COLO829 (cell line): ENCODE results near the gene HINT2.

Experiments used
- DNase-seq: peaks from one replicate; pipeline ENCODE4 v3.0.0; 2012; ENCODE audit warnings: low spot score

The HINT2 gene

DNA sequence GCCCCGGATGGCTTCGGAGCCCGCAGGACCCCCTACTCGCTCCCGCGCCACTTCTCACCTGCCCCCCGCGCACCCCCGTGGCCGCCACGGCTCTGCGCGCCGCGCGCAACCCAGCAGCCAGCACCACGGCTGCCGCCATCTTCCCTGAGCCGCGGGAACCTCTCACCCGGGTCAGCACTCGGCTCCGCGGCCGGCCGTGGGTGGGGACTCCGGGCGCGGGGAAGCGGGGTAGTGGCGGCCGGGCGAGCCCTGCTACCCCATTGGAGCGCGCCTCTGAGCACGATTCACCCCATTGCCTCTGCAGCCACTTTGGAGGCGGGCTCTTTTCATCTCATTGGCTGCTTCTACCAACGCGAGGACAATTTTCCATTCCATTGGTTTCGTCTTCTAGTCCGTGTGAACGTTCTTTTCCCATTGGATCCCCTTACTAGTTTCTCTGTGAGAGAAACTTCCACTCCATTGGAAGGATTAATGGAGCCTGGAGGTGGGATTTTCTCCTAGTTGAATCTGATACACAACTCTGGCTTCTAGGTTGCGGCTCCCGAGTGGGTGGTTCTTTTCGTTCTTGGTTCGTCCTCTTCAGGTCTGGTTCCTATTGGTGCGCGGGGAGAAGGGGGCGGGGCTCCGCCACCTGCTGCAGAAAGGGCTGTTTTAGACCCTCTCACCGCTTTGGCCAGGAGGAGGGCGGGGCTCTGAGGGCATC is at the start of gene HINT2:
Gene HINT2, minus strand, starts transcription at position 202 of the 703 bp plus-strand sequence. Its CDS starts 63 bp downstream, at position 139.
- peak; percentile 99 for DNase-seq

DNA sequence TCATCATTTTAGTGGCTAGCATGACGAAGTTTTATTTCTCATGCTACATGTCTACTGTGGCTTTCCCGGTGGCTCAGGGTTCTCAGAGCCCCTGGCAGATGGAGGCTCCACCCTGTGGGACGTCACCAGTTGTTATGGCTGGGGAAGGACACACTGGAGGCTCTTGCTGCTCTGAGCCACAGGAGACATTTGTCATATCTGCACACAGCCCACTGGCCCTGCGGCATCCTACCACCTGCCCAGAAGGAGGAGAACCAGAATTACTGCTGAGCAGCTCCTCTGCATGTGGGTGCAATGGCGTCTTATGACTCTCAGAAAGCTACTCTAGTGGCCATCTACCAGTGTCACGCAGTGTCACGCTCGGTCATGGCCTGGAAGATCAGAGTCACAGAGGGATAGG is 48.7 kb upstream of the HINT2 start:
- no peak for DNase-seq

DNA sequence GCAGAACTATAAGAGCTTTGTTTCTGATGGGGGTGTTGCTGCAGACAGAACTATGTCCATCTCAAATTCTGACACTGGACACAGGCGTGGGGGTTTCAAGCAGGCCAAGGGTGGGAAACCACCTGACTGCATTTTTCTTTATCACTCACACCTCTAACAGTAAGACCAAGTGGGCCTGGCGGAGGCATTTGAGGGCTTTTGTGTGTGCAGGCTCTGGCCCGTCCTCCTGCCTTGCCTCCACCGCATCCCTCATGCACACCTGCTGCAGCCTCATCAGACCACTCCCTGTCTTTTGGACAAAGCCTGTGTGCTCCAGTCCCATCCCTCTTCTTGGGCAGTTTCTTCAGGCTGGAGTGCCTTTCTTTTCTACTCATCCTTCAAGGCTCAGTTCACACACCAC is 47.5 kb upstream of the HINT2 start:
- no peak for DNase-seq

DNA sequence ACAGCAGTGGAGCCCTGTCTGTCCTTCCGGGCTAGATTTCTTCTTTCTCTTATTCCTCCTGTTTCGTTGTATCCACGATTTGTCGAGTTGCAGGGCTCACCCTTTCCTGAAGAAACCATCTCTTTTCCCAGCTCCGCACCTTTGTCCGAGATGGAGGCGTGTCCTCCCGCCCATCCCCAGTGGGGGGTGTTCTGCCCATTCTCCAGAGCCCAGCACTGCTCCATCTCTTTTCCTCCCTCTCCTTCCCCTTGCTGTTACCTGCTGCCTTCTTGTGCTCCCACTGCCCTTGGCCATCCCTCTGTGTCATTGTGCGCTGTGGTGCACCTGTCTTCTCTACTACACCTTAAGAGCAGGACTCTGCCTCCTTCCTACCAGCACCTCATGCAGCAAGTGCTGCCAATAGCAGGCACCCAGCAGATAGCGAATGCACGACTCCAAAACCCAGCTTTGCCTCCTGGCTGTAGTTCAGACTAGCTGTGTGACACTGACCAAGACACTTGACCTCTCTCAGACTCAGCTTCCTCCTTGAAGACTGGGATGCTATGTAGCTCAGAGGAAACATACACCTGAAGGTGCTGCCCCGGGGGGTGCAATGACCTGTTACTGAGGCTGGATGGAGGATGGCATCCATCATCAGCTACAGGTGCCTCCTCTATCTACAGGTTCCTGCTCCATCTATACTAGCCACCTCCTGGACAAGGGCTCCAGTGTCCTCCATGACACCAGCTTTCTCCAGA is 46.5 kb upstream of the HINT2 start:
- no peak for DNase-seq

DNA sequence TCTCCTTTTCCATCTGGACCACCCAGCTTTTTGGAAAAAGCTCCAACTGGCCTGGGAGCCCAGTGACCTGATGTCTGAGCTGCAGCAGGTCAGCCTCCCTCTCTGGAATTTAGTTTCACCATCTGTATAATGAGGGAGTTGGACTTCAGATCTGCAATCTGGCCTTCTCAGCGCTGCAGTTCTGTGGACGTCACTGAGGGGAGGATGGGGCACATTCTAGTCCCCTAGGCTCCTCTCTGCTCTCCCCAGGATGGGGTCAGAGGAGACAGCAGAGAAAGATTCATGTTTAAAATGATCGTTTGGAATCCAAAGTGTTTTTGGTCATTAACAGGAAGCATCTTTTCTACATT is 45.1 kb upstream of the HINT2 start:
- no peak for DNase-seq

DNA sequence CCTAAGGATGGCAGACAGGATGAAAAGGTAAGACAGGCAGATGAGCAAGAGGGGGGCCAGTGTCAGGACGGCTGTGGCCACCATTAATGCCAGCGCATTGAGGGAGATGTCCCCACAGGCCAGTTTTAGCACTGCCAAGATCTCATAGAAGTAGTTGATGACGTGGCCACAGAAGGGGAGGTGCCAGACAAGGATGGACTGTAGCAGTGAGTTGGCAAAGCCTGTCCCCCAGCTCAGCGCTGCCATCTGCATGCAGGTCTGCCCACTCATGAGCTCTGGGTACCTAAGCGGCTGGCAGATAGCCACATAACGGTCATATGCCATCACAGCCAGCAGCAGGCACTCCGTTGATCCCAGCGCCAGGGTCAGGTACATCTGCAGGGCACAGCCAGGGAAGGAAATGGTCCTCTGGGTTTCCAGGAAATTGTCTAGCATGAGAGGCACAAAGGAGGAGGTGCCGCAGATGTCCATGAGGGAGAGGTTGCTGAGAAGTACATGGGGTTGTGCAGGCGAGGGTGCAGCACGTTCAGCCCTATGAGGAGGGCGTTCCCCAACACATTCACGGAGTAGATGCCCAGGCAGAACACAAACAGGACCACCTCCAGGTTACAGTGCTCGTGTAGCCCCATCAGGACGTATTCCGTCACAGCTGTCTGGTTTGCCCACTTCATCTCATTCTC is 44.6 kb upstream of the HINT2 start:
- DNase-seq: no peak

DNA sequence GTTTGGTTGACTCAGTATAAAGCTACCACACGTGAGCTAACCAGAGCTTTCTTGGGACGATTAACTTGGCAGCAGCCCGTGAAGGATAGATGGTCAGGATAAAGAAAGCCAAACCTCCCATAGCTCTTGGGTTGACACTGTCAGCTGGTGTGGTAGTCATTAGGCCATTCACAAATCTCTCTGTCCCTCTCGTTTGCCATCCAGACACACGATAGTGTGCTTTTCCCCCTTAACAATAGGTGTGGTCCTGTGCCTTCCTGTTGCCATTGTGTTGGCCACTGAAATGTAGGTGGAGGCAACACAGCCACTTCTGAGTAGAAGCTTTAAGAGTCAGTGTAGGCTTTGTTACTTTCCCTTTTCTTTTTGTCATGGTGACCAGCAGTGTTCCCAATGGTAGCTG is 43.6 kb upstream of the HINT2 start:
- DNase-seq: no peak

DNA sequence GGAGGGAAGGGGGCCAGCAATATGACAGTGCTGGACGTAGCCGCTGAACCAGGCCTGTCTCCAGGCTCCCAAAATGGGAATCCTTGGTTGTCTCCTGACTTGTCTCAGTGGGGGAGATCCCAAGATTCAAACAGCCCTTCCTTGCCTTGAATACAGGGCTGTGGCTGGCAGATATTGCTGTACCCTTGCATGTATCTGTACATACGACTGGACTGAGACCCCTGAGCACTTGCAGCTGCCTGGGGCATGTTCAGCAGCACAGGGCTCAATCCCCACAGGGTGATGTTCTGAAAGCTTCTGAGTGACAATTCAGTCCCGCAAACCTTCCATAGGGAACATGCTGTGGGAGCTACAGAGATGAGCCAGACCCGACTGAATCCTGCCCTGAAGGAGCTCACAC is 42.0 kb upstream of the HINT2 start:
- DNase-seq: no peak

DNA sequence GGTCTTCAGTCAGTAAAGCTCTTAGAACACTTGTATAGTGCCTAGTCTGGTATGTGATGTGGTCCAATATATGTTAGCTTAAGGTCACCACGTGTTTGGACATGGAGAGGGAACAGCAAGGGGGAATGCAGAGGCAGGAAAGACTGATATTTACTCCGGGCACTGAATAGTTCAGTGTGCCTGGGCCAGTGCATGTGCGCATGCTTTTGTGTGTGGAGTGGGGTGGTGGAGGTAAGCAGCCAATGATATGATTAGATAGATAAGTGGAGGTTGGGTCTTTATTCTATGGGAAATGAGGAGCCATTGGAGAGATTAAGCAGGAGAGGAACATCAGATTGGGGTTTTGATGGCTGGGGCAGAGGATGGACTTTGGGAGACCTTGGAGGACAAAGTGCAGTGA is 41.4 kb upstream of the HINT2 start:
- no peak for DNase-seq

DNA sequence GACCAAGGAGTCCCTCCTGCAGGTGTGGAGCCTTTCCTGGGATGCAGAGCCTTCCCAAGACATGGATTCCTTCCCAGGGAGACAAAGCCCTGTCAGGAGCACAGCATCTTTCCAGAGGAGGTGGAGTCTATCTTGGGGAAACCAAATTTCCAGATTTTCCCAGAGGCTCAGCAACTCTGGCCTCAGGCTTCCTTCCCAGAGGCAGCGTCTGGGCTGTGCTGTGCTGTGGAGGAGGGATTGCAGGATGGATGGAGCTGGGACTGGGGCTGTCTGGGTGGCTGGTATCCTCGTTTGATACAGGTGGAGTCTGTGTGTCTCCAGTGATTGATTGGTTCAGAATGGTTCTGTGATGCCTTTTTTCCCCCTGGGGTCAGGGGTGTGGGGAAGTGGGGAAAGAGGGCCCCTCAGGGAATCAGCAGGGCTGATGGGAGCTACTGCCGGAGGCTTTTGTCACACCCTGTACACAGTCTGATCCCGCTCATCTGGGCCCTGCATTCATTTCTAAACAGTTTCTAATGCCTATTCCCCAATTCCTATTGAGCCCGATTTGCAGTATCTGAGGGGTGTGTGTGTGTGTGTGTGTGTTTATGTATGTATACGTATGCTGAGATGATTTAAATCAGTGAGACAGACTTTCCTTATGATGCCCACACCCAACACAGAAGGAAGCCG is 39.4 kb upstream of the HINT2 start:
- DNase-seq: no peak

DNA sequence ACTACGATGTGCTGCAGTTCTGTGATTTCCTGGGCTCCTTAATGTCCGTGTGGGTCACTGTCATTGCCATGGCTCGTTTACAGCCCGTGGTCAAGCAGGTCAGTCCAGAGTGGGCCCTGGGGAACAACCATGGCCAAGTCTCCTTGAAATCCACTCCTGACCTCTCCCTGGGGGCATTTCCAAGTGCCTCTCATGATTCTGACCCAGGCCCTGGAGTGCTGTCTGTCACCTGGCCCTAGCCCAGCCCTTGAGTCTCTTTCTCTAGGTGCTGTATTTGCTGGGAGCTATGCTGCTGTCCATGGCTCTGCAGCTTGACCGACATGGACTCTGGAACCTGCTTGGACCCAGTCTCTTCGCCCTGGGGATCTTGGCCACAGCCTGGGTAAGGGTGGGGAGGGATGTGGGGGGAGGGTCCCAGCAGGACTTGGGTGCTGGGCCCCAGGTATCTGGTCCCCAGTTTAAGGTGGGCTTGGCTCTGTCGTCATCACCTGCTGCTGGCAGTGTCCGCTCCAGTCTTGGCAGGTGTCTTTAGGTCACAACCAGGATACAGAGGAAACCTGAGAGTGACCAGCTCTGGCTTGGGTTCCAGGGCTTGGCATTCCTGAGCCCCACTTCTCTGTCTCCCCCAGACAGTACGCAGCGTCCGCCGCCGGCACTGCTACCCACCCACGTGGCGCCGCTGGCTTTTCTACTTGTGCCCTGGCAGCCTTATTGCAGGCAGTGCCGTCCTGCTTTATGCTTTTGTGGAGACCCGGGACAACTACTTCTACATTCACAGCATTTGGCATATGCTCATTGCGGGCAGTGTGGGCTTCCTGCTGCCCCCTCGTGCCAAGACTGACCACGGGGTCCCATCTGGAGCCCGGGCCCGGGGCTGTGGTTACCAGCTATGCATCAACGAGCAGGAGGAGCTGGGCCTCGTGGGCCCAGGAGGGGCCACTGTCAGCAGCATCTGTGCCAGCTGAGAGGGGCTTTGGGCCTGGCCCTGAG is 38.3 kb upstream of the HINT2 start:
- no peak for DNase-seq

DNA sequence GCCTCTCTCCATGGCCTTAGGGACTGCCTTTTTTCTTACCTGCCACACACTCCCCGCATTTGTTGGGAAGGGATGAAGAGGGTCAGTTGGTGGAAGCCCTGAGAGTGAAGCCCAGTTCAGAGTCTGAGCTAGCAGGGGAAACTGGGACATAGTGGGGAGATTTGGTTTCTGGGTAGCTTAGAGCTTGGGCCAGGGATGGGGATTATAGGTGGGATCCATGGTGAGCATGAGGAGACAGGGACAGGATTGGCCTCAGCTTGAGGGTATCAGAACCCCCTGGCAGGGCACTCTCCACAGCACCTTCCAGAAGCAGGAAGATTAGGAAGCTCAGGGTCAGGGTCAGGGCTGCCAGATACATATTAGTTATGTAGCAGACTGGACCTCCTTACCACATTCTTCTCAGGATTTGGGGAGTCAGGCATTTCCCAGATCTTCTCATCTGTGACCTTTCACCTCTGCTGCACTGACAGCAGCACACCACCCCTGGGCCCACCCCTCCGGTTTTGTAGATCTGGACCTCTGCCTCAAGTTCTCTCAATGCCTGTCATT is 37.5 kb upstream of the HINT2 start:
- no peak for DNase-seq

DNA sequence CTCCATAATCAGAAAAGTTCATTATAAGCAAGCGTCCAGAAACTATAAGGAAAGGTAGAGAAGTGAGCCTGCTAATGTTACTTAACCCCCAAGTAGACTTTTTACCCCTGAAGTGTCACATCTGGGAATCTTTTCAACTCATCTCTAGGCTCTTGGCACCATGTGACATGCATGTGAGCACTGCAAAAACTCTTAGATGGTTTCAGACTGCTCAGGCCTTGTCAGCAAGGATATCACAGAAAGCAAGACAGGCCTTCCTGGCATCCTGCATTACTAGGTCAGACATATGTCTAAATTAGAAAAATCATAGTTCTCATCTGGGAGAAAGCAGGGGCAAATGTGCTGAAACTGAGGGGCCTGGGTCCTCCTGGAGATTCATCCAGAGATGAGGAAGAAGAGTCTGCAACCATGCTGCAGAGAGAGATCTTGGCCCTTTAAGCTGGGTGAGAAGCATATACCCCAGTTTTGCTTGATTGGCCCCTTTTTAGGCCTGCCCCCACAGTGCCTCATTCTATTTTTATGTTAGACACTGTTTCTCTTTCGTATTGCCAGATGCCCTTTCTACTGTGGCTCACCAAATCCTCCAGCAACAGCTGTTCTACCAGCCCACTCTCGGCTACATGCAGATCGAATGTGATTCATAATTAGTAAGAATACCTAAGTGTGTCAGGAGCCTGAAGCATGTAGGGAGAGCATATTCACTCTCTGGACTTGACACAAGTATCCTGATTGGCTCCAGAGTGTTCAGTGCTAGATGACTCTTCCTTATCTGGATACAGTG is 33.1 kb upstream of the HINT2 start:
- DNase-seq: no peak

DNA sequence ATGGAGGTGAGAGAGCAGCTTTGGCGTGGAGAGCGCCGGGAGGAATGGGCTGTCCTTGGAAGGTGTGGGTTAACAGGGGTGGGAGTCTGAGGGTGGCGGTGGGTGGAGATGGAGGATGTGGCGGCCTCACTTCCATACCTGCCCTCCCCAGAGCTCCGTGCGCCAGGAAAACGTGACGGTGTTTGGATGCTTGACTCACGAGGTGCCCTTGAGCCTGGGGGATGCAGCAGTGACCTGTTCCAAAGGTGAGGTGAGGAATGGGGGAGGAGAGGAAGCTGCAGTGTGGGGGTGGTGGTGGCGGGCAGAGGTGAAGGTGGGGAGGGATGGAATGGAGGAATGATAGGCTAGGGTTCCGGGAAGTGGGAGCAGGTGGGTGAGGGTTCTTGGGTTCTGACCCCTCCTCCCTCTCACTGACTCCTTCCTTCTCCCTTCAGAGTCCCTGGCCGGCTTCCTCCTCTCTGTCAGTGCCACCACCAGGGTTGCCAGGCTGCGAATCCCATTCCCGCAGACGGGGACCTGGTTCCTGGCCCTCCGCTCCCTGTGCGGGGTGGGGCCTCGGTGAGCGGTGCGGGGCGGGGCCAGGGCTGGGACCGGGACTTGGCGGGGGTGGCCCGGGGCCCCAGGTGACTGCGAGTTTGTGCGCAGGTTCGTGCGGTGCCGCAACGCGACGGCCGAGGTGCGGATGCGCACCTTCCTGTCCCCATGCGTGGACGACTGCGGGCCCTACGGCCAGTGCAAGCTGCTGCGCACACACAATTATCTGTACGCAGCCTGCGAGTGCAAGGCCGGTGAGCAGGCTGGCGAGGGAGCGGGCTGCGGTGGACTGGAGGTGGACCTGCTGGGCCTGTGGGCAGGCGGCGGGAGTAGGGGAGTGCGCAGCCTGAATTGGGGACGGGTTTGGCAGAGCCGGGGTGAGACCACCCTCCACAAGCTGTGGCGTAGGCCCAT is 31.3 kb upstream of the HINT2 start:
- no peak for DNase-seq

DNA sequence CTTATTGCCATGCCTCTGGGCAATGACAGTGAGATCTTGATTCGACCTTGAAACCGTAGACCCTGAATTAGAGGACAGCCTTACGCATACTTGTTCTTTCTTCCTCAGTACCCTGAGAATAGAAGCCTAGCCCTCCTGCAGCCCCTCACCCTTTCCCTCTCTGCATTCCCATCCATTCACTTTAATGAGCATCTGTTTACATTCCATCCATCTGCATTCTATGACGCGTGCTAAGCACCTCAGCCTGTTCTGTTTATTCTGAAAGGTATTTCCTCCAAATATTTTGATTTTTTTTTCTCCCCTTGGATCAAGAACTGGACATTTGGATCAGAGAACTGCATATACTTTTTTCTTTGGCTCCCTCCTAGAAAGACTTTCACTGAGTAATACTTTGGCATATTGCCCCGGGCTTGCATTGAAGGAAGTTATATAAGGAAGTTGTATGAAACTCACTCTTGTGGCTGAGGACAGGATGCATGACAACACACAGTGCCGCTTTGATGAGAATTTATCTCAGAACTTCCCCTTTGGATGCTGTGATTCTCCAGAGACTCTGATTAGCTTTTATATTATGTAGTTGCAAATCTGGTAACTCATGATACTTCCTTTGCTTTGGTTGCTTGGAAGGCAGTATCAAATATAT is 29.9 kb upstream of the HINT2 start:
- peak; percentile 96 for DNase-seq

DNA sequence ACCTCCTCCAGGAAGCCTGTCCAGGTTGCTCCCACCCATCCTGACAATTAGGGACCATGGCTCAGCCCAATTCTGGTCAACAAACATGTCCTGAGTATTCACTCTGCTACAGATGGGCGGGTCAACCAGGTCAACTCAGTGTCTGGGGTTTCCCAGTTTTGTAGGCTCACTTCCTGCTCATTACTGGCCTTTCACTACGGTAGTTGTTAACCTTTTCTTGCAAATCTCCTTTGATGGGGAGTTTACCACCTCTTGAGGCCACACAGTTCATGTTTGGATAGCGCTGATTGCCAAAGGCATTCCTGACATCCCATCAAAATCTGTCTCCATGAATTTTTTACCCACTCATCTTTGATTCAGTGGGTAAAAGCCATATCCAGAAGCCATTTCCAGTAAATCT is 28.0 kb upstream of the HINT2 start:
- no peak for DNase-seq

DNA sequence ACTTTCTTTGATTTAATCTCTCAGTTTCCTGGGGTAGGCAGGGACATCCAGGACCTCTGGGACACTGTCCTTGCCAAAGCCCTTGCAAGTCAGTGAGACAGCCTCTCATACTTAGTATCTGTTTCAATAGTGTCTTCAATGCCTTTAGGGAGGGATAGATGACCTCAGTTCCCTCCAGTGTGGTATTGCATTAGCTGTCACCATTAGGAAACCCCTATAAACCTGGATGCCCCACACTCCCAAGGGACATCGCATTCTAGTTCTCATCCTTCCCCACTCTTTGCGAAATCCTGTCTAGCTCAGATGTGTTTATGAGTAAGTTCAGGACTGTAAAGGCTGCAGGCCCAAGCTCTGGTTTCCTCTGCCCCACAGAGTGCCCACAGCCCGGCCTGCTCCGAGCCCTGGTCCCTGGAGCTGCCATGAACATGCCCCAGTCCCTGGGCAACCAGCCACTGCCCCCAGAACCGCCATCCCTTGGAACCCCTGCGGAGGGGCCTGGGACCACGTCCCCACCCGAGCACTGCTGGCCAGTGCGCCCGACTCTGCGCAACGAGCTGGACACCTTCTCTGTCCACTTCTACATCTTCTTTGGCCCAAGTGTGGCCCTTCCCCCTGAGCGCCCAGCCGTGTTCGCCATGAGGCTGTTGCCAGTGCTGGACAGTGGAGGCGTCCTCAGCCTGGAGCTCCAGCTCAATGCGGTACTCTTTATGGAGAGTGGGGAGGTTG is 27.3 kb upstream of the HINT2 start:
- DNase-seq: no peak

DNA sequence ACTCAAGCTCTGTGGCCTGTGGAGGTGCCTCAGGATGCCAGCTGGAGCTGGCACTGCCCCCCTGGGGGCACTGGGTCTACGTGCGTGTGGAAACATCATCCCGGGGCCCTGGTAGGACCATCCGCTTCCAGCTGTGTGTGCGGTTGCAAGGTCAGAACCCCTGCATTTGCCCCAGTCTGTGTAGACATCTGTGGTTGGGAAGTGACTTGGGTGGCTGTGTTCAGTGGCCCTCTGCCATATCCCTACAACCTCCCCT is 26.7 kb upstream of the HINT2 start:
- DNase-seq: no peak
